Measurements from ENCODE around the gene IGF1. TPM values are rescaled to one million over a fixed set of nuclear protein-coding genes. Genes with fewer than 3 reads are reported as not detected.
A peak's percentile ranks its signal among the peaks of the same experiment; 100 is the strongest.

Gene IGF1
- total RNA-seq = 10 to 100 TPM in 1 of 4 donors, 1 to 10 TPM in 3; 4.7 to 71.9 (median 7.7) TPM
- 6.5 TPM for polyA plus RNA-seq
- long read RNA-seq, donor 1, full-length matches to known transcripts = 6 of 9 reads
- long read RNA-seq, donor 1, partial matches to known transcripts = 0 of 9 reads
- long read RNA-seq, donor 1, other reads (novel, unspliced or antisense) = 3 of 9 reads
- long read RNA-seq, donor 2, full-length matches to known transcripts = 3 of 5 reads
- long read RNA-seq, donor 2, partial matches to known transcripts = 0 of 5 reads
- long read RNA-seq, donor 2, other reads (novel, unspliced or antisense) = 2 of 5 reads
- long read RNA-seq, donor 3, full-length matches to known transcripts = 53 of 73 reads
- long read RNA-seq, donor 3, partial matches to known transcripts = 3 of 73 reads
- long read RNA-seq, donor 3, other reads (novel, unspliced or antisense) = 17 of 73 reads
- long read RNA-seq, donor 4, full-length matches to known transcripts = 1 of 1 reads
- long read RNA-seq, donor 4, partial matches to known transcripts = 0 of 1 reads
- long read RNA-seq, donor 4, other reads (novel, unspliced or antisense) = 0 of 1 reads

- intact Hi-C loops (cut with DNase I) = loop anchor here in 3 of 4 donors (5.0 to 10.0 kb wide), 3 partner anchors 308 to 316 kb away; no protein-coding TSS in a partner anchor
- Histone ChIP-seq H3K27ac (ENCODE audit: low read length) (no peak within 1 kb of the TSS), H3K4me1 (ENCODE audit: control insufficient read depth, insufficient read depth, low read length) (no peaks in the 10 kb centered on the region), H3K4me3 (ENCODE audit: low read length) (peak within 1 kb of the TSS; percentile 71), H3K9me3 (ENCODE audit: control insufficient read depth, low read length) (no peaks in the 10 kb centered on the region), H3K27me3 (ENCODE audit: control insufficient read depth, insufficient read depth) (no peaks in the 10 kb centered on the region)
- 22% methylated on average over 2 of the region's 2 CpGs for WGBS
- no peak for DNase-seq
- ATAC-seq = peak; percentile 69
Observed at GRCh38 chr12:102480406-102480805, at the start of gene IGF1. TSS of gene IGF1 (minus strand) at chr12:102480563. CDS start at chr12:102480381, 182 bp downstream.

GRCh38 chr12:102528111-102528510 lies 47.7 kb upstream of the IGF1 start:
- Histone ChIP-seq H3K9me3 (ENCODE audit: control insufficient read depth, low read length) (no peaks in the 10 kb centered on the region), H3K4me1 (ENCODE audit: control insufficient read depth, insufficient read depth, low read length) (no peaks in the 10 kb centered on the region), H3K27me3 (ENCODE audit: control insufficient read depth, insufficient read depth) (no peaks in the 10 kb centered on the region), H3K4me3 (ENCODE audit: low read length) (no peak overlapping the region), H3K27ac (ENCODE audit: low read length) (no peak overlapping the region)
- ATAC-seq (no peak), DNase-seq (no peak)
- intact Hi-C loops (cut with DNase I) = no loop called here

GRCh38 chr12:102527171-102527720 lies 46.9 kb upstream of the IGF1 start:
- WGBS = 61% methylated on average over 8 of the region's 8 CpGs
- intact Hi-C loops (cut with DNase I) = no loop called here
- Histone ChIP-seq H3K27ac (ENCODE audit: low read length) (no peak overlapping the region), H3K9me3 (ENCODE audit: control insufficient read depth, low read length) (no peaks in the 10 kb centered on the region), H3K4me3 (ENCODE audit: low read length) (no peak overlapping the region), H3K4me1 (ENCODE audit: control insufficient read depth, insufficient read depth, low read length) (no peaks in the 10 kb centered on the region), H3K27me3 (ENCODE audit: control insufficient read depth, insufficient read depth) (no peaks in the 10 kb centered on the region)
- DNase-seq (no peak), ATAC-seq (no peak)

GRCh38 chr12:102526656-102527055 lies 46.3 kb upstream of the IGF1 start:
- DNase-seq (no peak), ATAC-seq (no peak)
- Histone ChIP-seq H3K27ac (ENCODE audit: low read length) (no peak overlapping the region), H3K4me1 (ENCODE audit: control insufficient read depth, insufficient read depth, low read length) (no peaks in the 10 kb centered on the region), H3K4me3 (ENCODE audit: low read length) (no peak overlapping the region), H3K9me3 (ENCODE audit: control insufficient read depth, low read length) (no peaks in the 10 kb centered on the region), H3K27me3 (ENCODE audit: control insufficient read depth, insufficient read depth) (no peaks in the 10 kb centered on the region)
- intact Hi-C loops (cut with DNase I) = no loop called here
- WGBS = 62% methylated on average over 1 of the region's 1 CpG

- H3K4me3 ChIP-seq (ENCODE audit: low read length) = no peak overlapping the region
- H3K27ac ChIP-seq (ENCODE audit: low read length) = no peak overlapping the region
- no peak for DNase-seq
- no peaks in the 10 kb centered on the region for H3K27me3 ChIP-seq (ENCODE audit: control insufficient read depth, insufficient read depth)
- 79% methylated on average over 4 of the region's 4 CpGs for WGBS
- H3K9me3 ChIP-seq (ENCODE audit: control insufficient read depth, low read length) = no peaks in the 10 kb centered on the region
- intact Hi-C loops (cut with DNase I) = no loop called here
- ATAC-seq = no peak
- H3K4me1 ChIP-seq (ENCODE audit: control insufficient read depth, insufficient read depth, low read length) = no peaks in the 10 kb centered on the region
Observed at GRCh38 chr12:102522768-102523167, 42.4 kb upstream of the IGF1 start.

GRCh38 chr12:102521662-102522277 lies 41.4 kb upstream of the IGF1 start:
- H3K4me3 ChIP-seq (ENCODE audit: low read length) = no peak overlapping the region
- no peak for ATAC-seq
- intact Hi-C loops (cut with DNase I) = no loop called here
- no peak overlapping the region for H3K27ac ChIP-seq (ENCODE audit: low read length)
- no peak for DNase-seq
- no peaks in the 10 kb centered on the region for H3K27me3 ChIP-seq (ENCODE audit: control insufficient read depth, insufficient read depth)
- H3K4me1 ChIP-seq (ENCODE audit: control insufficient read depth, insufficient read depth, low read length) = no peaks in the 10 kb centered on the region
- no peaks in the 10 kb centered on the region for H3K9me3 ChIP-seq (ENCODE audit: control insufficient read depth, low read length)
- WGBS = 85% methylated on average over 1 of the region's 1 CpG

GRCh38 chr12:102518871-102519270 lies 38.5 kb upstream of the IGF1 start:
- H3K4me3 ChIP-seq (ENCODE audit: low read length) = no peak overlapping the region
- H3K4me1 ChIP-seq (ENCODE audit: control insufficient read depth, insufficient read depth, low read length) = no peaks in the 10 kb centered on the region
- no peak for ATAC-seq
- intact Hi-C loops (cut with DNase I) = no loop called here
- H3K9me3 ChIP-seq (ENCODE audit: control insufficient read depth, low read length) = no peaks in the 10 kb centered on the region
- no peak overlapping the region for H3K27ac ChIP-seq (ENCODE audit: low read length)
- H3K27me3 ChIP-seq (ENCODE audit: control insufficient read depth, insufficient read depth) = no peaks in the 10 kb centered on the region
- WGBS = 84% methylated on average over 5 of the region's 5 CpGs
- DNase-seq = no peak

GRCh38 chr12:102514696-102515095 lies 34.3 kb upstream of the IGF1 start:
- 69% methylated on average over 1 of the region's 1 CpG for WGBS
- Histone ChIP-seq H3K27me3 (ENCODE audit: control insufficient read depth, insufficient read depth) (no peaks in the 10 kb centered on the region), H3K4me3 (ENCODE audit: low read length) (no peak overlapping the region), H3K9me3 (ENCODE audit: control insufficient read depth, low read length) (no peaks in the 10 kb centered on the region), H3K4me1 (ENCODE audit: control insufficient read depth, insufficient read depth, low read length) (no peaks in the 10 kb centered on the region), H3K27ac (ENCODE audit: low read length) (no peak overlapping the region)
- ATAC-seq = no peak
- no peak for DNase-seq
- intact Hi-C loops (cut with DNase I) = no loop called here

- no peak overlapping the region for H3K4me3 ChIP-seq (ENCODE audit: low read length)
- DNase-seq (no peak), ATAC-seq (no peak)
- WGBS = 74% methylated on average over 3 of the region's 3 CpGs
- H3K27me3 ChIP-seq (ENCODE audit: control insufficient read depth, insufficient read depth) = no peaks in the 10 kb centered on the region
- H3K4me1 ChIP-seq (ENCODE audit: control insufficient read depth, insufficient read depth, low read length) = no peaks in the 10 kb centered on the region
- intact Hi-C loops (cut with DNase I) = no loop called here
- no peak overlapping the region for H3K27ac ChIP-seq (ENCODE audit: low read length)
- no peaks in the 10 kb centered on the region for H3K9me3 ChIP-seq (ENCODE audit: control insufficient read depth, low read length)
Observed at GRCh38 chr12:102513739-102514138, 33.4 kb upstream of the IGF1 start.

- no peak overlapping the region for H3K27ac ChIP-seq (ENCODE audit: low read length)
- ATAC-seq = no peak
- no peaks in the 10 kb centered on the region for H3K4me1 ChIP-seq (ENCODE audit: control insufficient read depth, insufficient read depth, low read length)
- peak in 1 of 3 donors; percentile 33 for DNase-seq
- no peaks in the 10 kb centered on the region for H3K27me3 ChIP-seq (ENCODE audit: control insufficient read depth, insufficient read depth)
- H3K4me3 ChIP-seq (ENCODE audit: low read length) = no peak overlapping the region
- WGBS = 73% methylated on average over 8 of the region's 8 CpGs
- intact Hi-C loops (cut with DNase I) = no loop called here
- no peaks in the 10 kb centered on the region for H3K9me3 ChIP-seq (ENCODE audit: control insufficient read depth, low read length)
Observed at GRCh38 chr12:102513272-102513671, 32.9 kb upstream of the IGF1 start.

- no peaks in the 10 kb centered on the region for H3K27me3 ChIP-seq (ENCODE audit: control insufficient read depth, insufficient read depth)
- H3K27ac ChIP-seq (ENCODE audit: low read length) = no peak overlapping the region
- no peak for ATAC-seq
- H3K4me1 ChIP-seq (ENCODE audit: control insufficient read depth, insufficient read depth, low read length) = no peaks in the 10 kb centered on the region
- no peaks in the 10 kb centered on the region for H3K9me3 ChIP-seq (ENCODE audit: control insufficient read depth, low read length)
- H3K4me3 ChIP-seq (ENCODE audit: low read length) = no peak overlapping the region
- intact Hi-C loops (cut with DNase I) = no loop called here
- DNase-seq = no peak
- 73% methylated on average over 3 of the region's 3 CpGs for WGBS
Observed at GRCh38 chr12:102512523-102512922, 32.2 kb upstream of the IGF1 start.
